Measurements from ENCODE around the gene TEAD1. TPM values are rescaled to one million over a fixed set of nuclear protein-coding genes. Genes with fewer than 3 reads are reported as not detected.
A peak's percentile ranks its signal among the peaks of the same experiment; 100 is the strongest.

Gene TEAD1
- total RNA-seq, 2 experiments from 2014 or later, result 1.0 to 1.5 TPM

GRCh38 chr11:12880327-12880726 is 206.1 kb downstream of the TEAD1 start:
- Mint-ChIP-seq H3K36me3 (no peaks in the 10 kb centered on the region), H3K4me1 (ENCODE audit: low read depth) (no peaks in the 10 kb centered on the region), H3K9me3 (no peaks in the 10 kb centered on the region), H3K27ac (no peak overlapping the region), H3K27me3 (no peaks in the 10 kb centered on the region), H3K4me3 (no peak overlapping the region)
- CTCF ChIA-PET, result interaction anchor here (1.3 to 1.9 kb wide), 2 partner anchors 8 to 550 kb away, joined by 5 to 11 read pairs; no protein-coding TSS in a partner anchor
- POLR2A ChIA-PET, result no interaction called here
- intact Hi-C loops (cut with micrococcal nuclease), result no loop called here
- DNase-seq, result no peak

GRCh38 chr11:12882670-12883069 is 208.4 kb downstream of the TEAD1 start:
- H3K4me3 Mint-ChIP-seq, result no peak overlapping the region
- DNase-seq, result no peak
- no peaks in the 10 kb centered on the region for H3K27me3 Mint-ChIP-seq
- intact Hi-C loops (cut with micrococcal nuclease), result no loop called here
- H3K9me3 Mint-ChIP-seq, result no peaks in the 10 kb centered on the region
- ChIA-PET POLR2A (no interaction called here), CTCF (interaction anchor here (0.9 to 1.0 kb wide), 2 partner anchors 471 to 552 kb away, joined by 3 read pairs; no protein-coding TSS in a partner anchor)
- no peaks in the 10 kb centered on the region for H3K36me3 Mint-ChIP-seq
- no peak overlapping the region for H3K27ac Mint-ChIP-seq
- H3K4me1 Mint-ChIP-seq (ENCODE audit: low read depth), result no peaks in the 10 kb centered on the region

- Mint-ChIP-seq H3K9me3 (no peaks in the 10 kb centered on the region), H3K4me3 (no peak overlapping the region), H3K27me3 (peaks cover 3% of the 10 kb centered on the region), H3K27ac (no peak overlapping the region), H3K4me1 (ENCODE audit: low read depth) (no peaks in the 10 kb centered on the region), H3K36me3 (no peaks in the 10 kb centered on the region)
- no peak for DNase-seq
- intact Hi-C loops (cut with micrococcal nuclease), result loop anchor here (5.0 kb wide), 2 partner anchors 213 to 598 kb away; partner anchors contain the start of gene TEAD1
- CTCF ChIA-PET, result interaction anchor here (0.6 to 2.7 kb wide), 2 partner anchors 553 to 1618 kb away, joined by 4 to 11 read pairs; no protein-coding TSS in a partner anchor
- POLR2A ChIA-PET, result no interaction called here
These were observed 210.6 kb downstream of the TEAD1 start for GRCh38 chr11:12884751-12885318.

- Mint-ChIP-seq H3K27me3 (peaks cover 3% of the 10 kb centered on the region), H3K36me3 (no peaks in the 10 kb centered on the region), H3K4me3 (no peak overlapping the region), H3K4me1 (ENCODE audit: low read depth) (no peaks in the 10 kb centered on the region), H3K9me3 (no peaks in the 10 kb centered on the region), H3K27ac (no peak overlapping the region)
- DNase-seq, result no peak
- ChIA-PET POLR2A (no interaction called here), CTCF (interaction anchor here (2.7 to 8.5 kb wide), 2 partner anchors 285 to 554 kb away, joined by 11 to 101 read pairs; no protein-coding TSS in a partner anchor)
- intact Hi-C loops (cut with micrococcal nuclease), result loop anchor here (5.0 kb wide), 2 partner anchors 213 to 598 kb away; partner anchors contain the start of gene TEAD1
These were observed 211.6 kb downstream of the TEAD1 start for GRCh38 chr11:12885717-12886239.

GRCh38 chr11:12886508-12886907 is 212.3 kb downstream of the TEAD1 start:
- no peak for DNase-seq
- H3K27ac Mint-ChIP-seq, result no peak overlapping the region
- ChIA-PET POLR2A (no interaction called here), CTCF (interaction anchor here (2.7 to 8.5 kb wide), 2 partner anchors 286 to 555 kb away, joined by 11 to 101 read pairs; no protein-coding TSS in a partner anchor)
- H3K4me1 Mint-ChIP-seq (ENCODE audit: low read depth), result no peaks in the 10 kb centered on the region
- H3K9me3 Mint-ChIP-seq, result no peaks in the 10 kb centered on the region
- peaks cover 3% of the 10 kb centered on the region for H3K27me3 Mint-ChIP-seq
- H3K36me3 Mint-ChIP-seq, result no peaks in the 10 kb centered on the region
- no peak overlapping the region for H3K4me3 Mint-ChIP-seq
- intact Hi-C loops (cut with micrococcal nuclease), result loop anchor here (5.0 kb wide), 2 partner anchors 214 to 599 kb away; partner anchors contain the start of gene TEAD1

- peaks cover 3% of the 10 kb centered on the region for H3K27me3 Mint-ChIP-seq
- no peaks in the 10 kb centered on the region for H3K9me3 Mint-ChIP-seq
- intact Hi-C loops (cut with micrococcal nuclease), result loop anchor here (1.0 to 5.0 kb wide), 3 partner anchors 216 to 601 kb away; partner anchors contain the start of gene TEAD1
- no peak overlapping the region for H3K27ac Mint-ChIP-seq
- DNase-seq, result peak; percentile 77
- no peaks in the 10 kb centered on the region for H3K36me3 Mint-ChIP-seq
- H3K4me3 Mint-ChIP-seq, result no peak overlapping the region
- POLR2A ChIA-PET, result interaction anchor here (0.9 kb wide), 1 partner anchor 289 kb away, joined by 3 read pairs; no protein-coding TSS in a partner anchor
- CTCF ChIA-PET, result interaction anchor here (0.6 to 8.5 kb wide), 31 partner anchors 9 to 841 kb away, joined by 3 to 112 read pairs (median 4); no protein-coding TSS in a partner anchor
- H3K4me1 Mint-ChIP-seq (ENCODE audit: low read depth), result no peaks in the 10 kb centered on the region
These were observed 214.4 kb downstream of the TEAD1 start for GRCh38 chr11:12888525-12889158.

GRCh38 chr11:12889243-12889642 is 215.0 kb downstream of the TEAD1 start:
- Mint-ChIP-seq H3K36me3 (no peaks in the 10 kb centered on the region), H3K4me1 (ENCODE audit: low read depth) (no peaks in the 10 kb centered on the region), H3K9me3 (no peaks in the 10 kb centered on the region), H3K27me3 (peaks cover 3% of the 10 kb centered on the region), H3K4me3 (no peak overlapping the region), H3K27ac (no peak overlapping the region)
- POLR2A ChIA-PET, result interaction anchor here (0.9 kb wide), 1 partner anchor 290 kb away, joined by 3 read pairs; no protein-coding TSS in a partner anchor
- intact Hi-C loops (cut with micrococcal nuclease), result loop anchor here (5.0 kb wide), 2 partner anchors 217 to 602 kb away; partner anchors contain the start of gene TEAD1
- DNase-seq, result no peak
- CTCF ChIA-PET, result interaction anchor here (0.6 to 8.5 kb wide), 24 partner anchors 10 to 842 kb away, joined by 3 to 112 read pairs (median 5); no protein-coding TSS in a partner anchor

- Mint-ChIP-seq H3K36me3 (no peaks in the 10 kb centered on the region), H3K9me3 (no peaks in the 10 kb centered on the region), H3K27me3 (peaks cover 4% of the 10 kb centered on the region), H3K4me1 (ENCODE audit: low read depth) (no peaks in the 10 kb centered on the region), H3K27ac (no peak overlapping the region), H3K4me3 (no peak overlapping the region)
- DNase-seq, result no peak
- POLR2A ChIA-PET, result no interaction called here
- intact Hi-C loops (cut with micrococcal nuclease), result loop anchor here (5.0 kb wide), 1 partner anchor 478 kb away; no protein-coding TSS in a partner anchor
- CTCF ChIA-PET, result interaction anchor here (0.6 to 8.5 kb wide), 6 partner anchors 9 to 609 kb away, joined by 3 to 112 read pairs (median 18); no protein-coding TSS in a partner anchor
These were observed 216.3 kb downstream of the TEAD1 start for GRCh38 chr11:12890476-12890875.

GRCh38 chr11:12893787-12894672 is 219.8 kb downstream of the TEAD1 start:
- ChIA-PET POLR2A (no interaction called here), CTCF (interaction anchor here (1.0 to 8.5 kb wide), 5 partner anchors 9 to 605 kb away, joined by 3 to 112 read pairs (median 7); no protein-coding TSS in a partner anchor)
- no peak overlapping the region for H3K4me3 Mint-ChIP-seq
- H3K4me1 Mint-ChIP-seq (ENCODE audit: low read depth), result no peaks in the 10 kb centered on the region
- no peak overlapping the region for H3K27ac Mint-ChIP-seq
- intact Hi-C loops (cut with micrococcal nuclease), result loop anchor here (1.0 to 5.0 kb wide), 2 partner anchors 295 to 482 kb away; no protein-coding TSS in a partner anchor
- H3K36me3 Mint-ChIP-seq, result no peaks in the 10 kb centered on the region
- H3K9me3 Mint-ChIP-seq, result no peaks in the 10 kb centered on the region
- peaks cover 1% of the 10 kb centered on the region for H3K27me3 Mint-ChIP-seq
- DNase-seq, result peak; percentile 66

GRCh38 chr11:12897390-12897789 is 223.2 kb downstream of the TEAD1 start:
- no peak for DNase-seq
- intact Hi-C loops (cut with micrococcal nuclease), result no loop called here
- ChIA-PET POLR2A (no interaction called here), CTCF (interaction anchor here (0.6 to 3.1 kb wide), 3 partner anchors 8 to 566 kb away, joined by 4 to 30 read pairs (median 6); no protein-coding TSS in a partner anchor)
- H3K4me1 Mint-ChIP-seq (ENCODE audit: low read depth), result peaks cover 3% of the 10 kb centered on the region
- peaks cover 1% of the 10 kb centered on the region for H3K27me3 Mint-ChIP-seq
- H3K27ac Mint-ChIP-seq, result no peak overlapping the region
- no peak overlapping the region for H3K4me3 Mint-ChIP-seq
- H3K36me3 Mint-ChIP-seq, result no peaks in the 10 kb centered on the region
- no peaks in the 10 kb centered on the region for H3K9me3 Mint-ChIP-seq

- ChIA-PET POLR2A (no interaction called here), CTCF (interaction anchor here (0.6 to 3.1 kb wide), 4 partner anchors 9 to 567 kb away, joined by 4 to 30 read pairs (median 5); no protein-coding TSS in a partner anchor)
- Mint-ChIP-seq H3K4me1 (ENCODE audit: low read depth) (peaks cover 3% of the 10 kb centered on the region), H3K27me3 (peaks cover 1% of the 10 kb centered on the region), H3K9me3 (no peaks in the 10 kb centered on the region), H3K36me3 (no peaks in the 10 kb centered on the region), H3K4me3 (no peak overlapping the region), H3K27ac (no peak overlapping the region)
- intact Hi-C loops (cut with micrococcal nuclease), result no loop called here
- DNase-seq, result no peak
These were observed 223.6 kb downstream of the TEAD1 start for GRCh38 chr11:12897867-12898266.
